H1 (cell line): ENCODE results near the gene CIAO3. TPM values are rescaled to one million over a fixed set of nuclear protein-coding genes. Genes with fewer than 3 reads are reported as not detected.

Experiments used
- CBX8 ChIP-seq: fragments of 300-800, 300-1000 bp; sonication (generic); IDR thresholded peaks from 2 replicates; pipeline ENCODE4 v1.7.1; 2016; ENCODE audit warnings: low read depth, low read length, borderline replicate concordance
- RBBP5 ChIP-seq: IDR thresholded peaks from 2 replicates; pipeline ENCODE4 v1.7.1; 2012; ENCODE audit warnings: low read depth, mild to moderate bottlenecking, inconsistent platforms, low read length, moderate library complexity, borderline replicate concordance
- polyA plus RNA-seq, 7 experiments: library from polyadenylated mRNA; depleted of rRNA in 3 of 7; stranded (reverse) in 5 of 7; unstranded in 2 of 7; fragments of >200 nt in 5 of 7; fragments of 200-250 nt in 2 of 7; gene quantifications; 1 replicate in 5 of 7; 2 replicates in 1 of 7; 4 replicates in 1 of 7; pipeline versions ENCODE4 v1.2.1 to v1.2.3, GENCODE V29; 2011 to 2013; ENCODE audit warnings: missing spikeins in 2 of 7, mixed read lengths in 2 of 7
- total RNA-seq: library from RNA; stranded (reverse); fragmentation: NEBNext Ultra II Directional; extraction: Animal tissue kit (Norgen Biotek cat#: 25700); gene quantifications from 2 replicates; pipeline ENCODE4 v1.2.1, GENCODE V29; 2021
- TF ChIP-seq, protein P1 (sequence below): IDR thresholded peaks from 2 replicates; pipeline ENCODE4 v1.6.1; 2012; ENCODE audit warnings: inconsistent platforms
- TF ChIP-seq, protein P2 (sequence below): IDR thresholded peaks from 2 replicates; pipeline ENCODE4 v1.6.1; 2011; ENCODE audit warnings: low read length, improper control_type of control experiment

CIAO3 gene
- total and polyA plus RNA-seq, 2 of the 8 experiments (the other 6 are each of a cell fraction or from before 2014, with no cell fraction given) = 20.0 to 20.4 TPM

DNA sequence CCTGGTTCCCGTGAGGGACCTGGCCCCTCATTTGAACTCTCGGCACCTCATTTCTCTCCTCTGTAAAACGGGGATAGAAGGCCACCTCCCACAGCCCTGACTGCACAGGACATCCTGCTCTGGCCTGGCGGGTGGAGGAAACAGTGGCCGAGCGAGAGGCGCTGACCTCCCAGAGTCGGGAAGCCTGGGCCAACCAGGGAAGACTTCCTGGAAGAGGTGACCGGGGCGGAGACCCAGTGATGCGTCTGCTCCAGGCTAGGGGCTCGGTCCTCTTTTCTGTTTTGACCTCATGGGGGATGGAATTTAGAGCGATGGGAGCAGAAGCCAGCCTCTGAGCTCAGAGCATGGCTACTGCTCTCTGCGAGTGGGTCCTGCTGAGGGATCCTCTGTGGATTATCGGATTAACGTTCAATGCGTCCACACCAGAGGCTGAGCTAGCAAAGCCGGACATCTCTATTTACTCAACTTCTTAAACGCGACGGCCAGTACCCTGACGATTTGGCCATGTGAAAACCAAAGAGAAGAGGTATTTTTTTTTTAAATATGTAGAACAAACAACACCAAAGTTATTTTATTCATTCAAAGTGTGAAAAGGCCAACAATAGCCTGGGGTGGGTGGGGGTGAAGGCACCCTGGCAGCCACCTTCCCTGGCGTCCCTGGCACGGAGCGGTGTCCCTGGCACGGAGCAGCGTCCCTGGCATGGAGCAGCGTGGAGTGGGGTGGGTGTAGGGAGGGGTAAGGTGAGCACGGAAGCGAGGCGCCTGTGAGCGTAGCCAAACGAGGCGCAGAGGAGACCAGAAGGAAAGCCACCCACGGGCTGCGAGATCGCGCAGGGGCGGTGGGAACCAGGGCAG lies 10.6 kb upstream of the CIAO3 start (continued):
- TF ChIP-seq, protein P1, sequence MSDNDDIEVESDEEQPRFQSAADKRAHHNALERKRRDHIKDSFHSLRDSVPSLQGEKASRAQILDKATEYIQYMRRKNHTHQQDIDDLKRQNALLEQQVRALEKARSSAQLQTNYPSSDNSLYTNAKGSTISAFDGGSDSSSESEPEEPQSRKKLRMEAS = no peak
- TF ChIP-seq RBBP5 = no peak
- no peak for TF ChIP-seq CBX8
- TF ChIP-seq, protein P2, sequence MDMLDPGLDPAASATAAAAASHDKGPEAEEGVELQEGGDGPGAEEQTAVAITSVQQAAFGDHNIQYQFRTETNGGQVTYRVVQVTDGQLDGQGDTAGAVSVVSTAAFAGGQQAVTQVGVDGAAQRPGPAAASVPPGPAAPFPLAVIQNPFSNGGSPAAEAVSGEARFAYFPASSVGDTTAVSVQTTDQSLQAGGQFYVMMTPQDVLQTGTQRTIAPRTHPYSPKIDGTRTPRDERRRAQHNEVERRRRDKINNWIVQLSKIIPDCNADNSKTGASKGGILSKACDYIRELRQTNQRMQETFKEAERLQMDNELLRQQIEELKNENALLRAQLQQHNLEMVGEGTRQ = no peak
- TF ChIP-seq, all 59 proteins: peak for 0
